HG03175 (cell line): Measurements from ENCODE around the gene AIG1.
A peak's percentile ranks its signal among the peaks of the same experiment; 100 is the strongest.
"Not testable (repeated sequence)": the region's sequence is repeated elsewhere in the genome, so short reads cannot be mapped to it uniquely, and the experiment has no call there.

Experiments used
- ATAC-seq: cut with Tn5 transposase; IDR thresholded peaks from one replicate; pipeline ENCODE4 v1.9.1; 2021; ENCODE audit warnings: mild to moderate bottlenecking, moderate library complexity; ENCODE audit not compliant: unreplicated experiment

The AIG1 gene

DNA sequence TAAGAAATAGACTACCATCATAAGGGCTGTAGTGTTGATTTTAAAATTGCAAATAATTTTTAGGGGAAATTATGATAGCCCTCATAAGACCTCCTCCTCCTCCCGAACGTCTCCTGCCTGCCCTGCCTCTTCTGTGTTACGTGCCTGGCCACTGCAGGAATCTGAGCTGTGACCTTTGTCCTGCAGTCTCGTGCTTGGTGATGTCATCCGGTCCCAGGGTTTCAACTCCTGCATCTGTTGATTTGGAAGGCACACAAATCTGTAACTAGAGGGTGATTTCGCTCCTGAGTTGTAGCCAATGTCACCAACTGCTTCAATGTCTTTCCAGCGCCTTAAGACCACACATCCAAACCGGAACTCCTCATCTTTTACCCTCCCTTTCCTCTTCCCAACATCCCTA is 163.2 kb downstream of the AIG1 start:
- no peak for ATAC-seq

DNA sequence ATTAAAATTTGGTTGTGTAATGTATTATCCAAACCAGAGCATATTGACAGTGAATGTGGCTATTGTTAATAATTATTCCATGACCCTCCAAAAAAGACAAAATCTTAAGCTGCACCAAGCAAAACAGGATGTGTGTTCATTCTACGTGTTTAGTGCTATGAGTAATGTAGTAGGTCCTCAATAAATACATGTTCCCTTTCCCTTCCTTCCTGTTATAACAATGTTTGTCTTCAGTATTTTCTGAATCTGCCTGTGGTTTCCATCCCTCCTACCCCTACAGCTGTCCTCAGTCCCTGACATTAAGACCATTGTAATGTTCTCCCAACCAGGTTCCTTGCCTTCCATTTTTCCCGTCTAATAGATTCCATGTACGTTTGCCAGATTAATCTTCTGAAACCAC is 163.8 kb downstream of the AIG1 start:
- no peak for ATAC-seq

DNA sequence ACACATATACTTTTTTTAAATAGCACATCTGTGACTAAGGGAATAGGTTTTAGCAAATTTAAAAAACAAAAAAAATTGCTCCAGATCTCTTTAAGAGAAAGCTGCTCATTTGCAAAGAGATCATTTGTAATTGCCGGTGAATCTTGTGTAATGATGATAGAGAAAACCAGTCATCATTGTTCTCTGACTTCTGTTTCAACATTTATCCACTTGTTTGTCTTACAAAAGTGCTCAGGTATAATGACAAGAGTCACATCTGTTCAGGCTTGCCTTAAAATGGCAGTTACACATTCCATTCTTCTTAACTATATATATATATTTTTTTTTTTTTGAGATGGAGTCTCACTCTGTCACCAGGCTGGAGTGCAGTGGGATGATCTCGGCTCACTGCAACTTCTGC is 165.2 kb downstream of the AIG1 start:
- no peak for ATAC-seq

DNA sequence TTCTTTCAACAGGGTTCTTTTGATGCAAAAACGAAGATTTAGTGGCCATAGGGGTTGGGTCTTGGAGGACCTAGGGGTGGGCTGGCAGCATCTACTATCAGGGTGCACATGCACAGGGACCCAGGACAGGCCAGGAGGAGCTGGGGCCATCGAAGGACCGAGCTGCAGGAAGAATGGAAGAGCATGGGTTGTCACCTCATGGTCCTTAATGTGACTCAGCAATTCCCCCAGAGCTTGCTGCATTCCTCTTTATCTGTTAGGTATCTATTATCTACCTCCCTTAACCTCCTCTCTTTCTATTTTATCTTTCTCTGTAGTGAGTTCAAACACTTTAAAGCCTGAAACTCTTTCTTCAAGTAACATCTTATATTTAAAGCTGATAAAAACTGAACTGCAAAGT is 167.0 kb downstream of the AIG1 start:
- no peak for ATAC-seq

DNA sequence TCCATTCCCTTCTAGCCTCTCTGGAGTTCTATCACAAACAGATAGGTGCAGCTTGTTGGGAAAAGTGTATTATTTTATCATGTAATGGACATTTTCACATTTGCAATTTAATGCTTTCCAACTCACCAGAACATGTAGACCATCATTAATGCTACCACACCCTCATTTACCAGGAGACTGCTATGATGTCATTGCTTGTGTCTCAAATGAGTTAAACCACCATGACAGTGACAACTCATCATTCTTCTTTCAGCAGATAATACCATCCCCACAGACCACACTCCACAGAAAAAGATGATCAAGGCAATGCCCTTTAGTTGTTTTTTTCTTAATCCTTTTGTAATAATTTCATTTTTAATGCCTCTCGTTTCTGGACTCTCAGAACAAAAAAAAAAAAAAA is 168.7 kb downstream of the AIG1 start:
- no peak for ATAC-seq

DNA sequence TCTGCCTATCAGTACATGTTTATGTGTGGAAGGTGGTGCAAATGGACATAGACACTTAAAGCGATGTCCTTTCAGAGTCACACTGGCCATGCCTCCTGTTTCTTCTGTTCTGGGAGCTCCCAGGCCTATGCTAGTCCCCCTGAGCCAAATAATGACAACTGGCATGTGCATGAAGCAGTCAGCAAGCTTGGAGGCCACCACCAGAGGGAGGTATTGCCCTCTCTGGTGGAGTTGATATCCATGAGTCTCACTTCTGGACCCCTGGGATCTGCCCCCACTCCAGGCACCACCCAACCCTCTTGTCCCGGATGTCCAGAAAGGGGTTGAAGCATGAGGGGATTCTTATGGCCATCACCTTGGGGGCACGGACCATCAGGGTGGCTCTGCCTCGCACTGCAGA is 172.2 kb downstream of the AIG1 start:
- ATAC-seq: peak; percentile 61

DNA sequence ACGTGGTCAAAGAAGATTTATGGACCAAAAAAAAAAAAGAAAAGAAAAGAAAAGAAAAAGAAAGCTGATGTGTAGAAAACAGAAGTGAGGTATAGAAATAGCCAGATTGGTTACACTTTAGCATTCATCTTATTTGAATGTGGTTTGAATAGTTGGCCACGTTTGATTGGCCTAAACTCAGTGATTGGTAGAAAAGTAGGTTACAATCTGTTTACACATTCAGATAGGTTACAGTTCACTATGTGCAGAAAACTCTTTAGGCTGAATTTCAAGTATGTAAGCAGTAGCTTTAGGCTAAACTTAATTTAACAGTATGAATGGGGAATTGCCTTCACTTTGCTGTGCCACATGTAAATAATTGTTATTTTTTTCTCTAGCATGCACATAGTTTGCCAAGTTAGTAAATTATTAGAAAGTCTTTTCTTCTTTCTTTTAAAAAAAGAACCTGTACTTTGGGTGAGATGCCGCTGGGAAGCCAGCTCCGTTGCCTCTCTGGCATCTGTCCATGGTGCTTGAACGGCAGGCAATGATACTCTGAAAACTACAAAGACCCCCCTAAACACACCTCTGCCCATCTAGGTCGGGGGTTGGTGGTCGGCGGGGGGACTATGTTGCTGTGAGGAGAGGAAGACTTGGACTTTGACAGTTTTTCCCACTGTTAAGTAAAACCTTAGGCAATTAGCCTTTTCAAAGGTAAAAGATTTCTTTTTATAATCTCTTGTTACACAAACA is 173.0 kb downstream of the AIG1 start:
- no peak for ATAC-seq

DNA sequence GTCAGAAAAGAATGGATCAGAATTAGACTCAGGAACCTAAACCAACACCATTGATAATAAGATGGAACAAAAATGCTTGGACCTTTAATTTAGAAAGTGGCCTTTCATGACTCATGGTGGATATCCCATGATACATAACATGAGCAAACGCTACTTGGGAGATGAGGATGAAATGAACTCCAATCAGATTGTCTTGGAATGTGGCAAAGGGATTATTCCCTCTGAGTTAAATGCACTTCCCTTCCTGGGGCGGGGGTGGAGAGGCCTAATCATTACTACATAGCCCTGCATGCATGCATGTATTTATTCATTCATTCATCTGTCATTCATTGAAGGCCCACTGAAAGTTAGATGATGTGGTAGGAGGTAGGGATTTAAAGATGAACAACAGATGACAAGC is 174.0 kb downstream of the AIG1 start:
- no peak for ATAC-seq

DNA sequence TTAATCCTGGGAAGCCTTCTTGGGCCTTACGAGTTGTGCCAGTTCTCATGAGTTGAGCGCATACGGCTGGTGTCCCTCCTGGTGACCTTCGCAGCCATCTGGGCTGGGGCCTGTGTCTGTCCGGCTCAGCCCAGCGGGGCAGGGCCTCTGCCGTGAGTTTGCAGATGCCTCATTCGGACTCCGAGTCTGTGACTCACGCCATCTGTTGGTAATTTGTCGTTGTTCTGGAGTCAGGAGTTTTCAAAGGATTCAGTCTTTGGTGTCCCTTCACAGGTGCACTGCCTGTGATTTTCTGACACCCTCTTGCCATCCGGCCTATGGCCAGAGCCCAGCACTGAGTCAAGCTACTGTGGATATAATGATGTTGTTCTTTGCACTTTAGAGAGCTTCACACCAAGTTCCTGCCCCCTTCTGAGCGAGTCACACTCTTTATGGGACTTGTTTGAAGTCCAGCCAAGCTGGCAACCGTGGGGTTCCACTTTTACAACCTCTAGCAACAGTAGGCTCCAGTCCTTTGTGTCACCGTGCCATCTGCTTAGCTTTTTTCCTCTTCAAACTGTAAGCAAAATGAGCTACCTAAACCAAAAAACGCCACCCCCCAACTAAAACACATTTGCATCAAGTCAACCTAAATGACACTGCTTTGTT is 175.6 kb downstream of the AIG1 start:
- ATAC-seq: no peak

DNA sequence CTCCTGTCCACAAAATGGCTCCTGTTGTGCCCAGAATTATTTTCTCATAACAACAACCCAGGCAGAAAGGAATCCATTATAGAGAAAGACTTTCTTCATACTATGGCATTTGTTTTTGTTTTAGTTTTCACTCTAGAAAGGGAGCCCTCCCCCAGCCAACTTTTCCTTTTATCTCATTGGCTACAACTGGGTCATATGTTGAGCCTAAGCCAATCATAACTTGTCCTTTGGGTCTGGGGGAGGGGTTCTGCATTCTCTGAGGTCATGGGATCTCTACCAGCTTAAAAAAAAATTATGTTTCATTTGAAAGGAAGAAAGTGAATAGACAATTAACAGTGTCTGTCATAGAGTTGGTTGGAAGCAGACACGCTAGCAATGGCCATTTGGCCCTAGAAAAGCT is 177.6 kb downstream of the AIG1 start:
- no peak for ATAC-seq

DNA sequence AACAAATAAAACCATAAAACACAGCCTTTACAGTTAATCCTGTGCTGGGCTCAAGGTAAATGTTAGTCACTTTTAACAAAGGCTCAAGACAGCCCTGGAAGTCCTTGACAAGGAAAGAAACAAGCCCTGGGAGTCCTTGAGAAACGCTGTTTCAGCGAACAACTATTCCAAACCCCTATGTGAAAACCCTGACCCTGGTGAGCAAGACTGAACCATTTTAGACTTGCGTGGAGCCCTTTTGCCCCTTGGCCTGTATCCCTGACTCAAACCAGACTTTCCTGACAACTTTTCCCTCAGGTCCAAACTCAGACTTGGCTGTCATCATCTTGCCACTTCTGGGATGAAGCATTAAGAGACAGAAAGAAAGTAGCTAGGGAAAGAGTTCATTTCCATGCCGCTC is 180.4 kb downstream of the AIG1 start:
- no peak for ATAC-seq

DNA sequence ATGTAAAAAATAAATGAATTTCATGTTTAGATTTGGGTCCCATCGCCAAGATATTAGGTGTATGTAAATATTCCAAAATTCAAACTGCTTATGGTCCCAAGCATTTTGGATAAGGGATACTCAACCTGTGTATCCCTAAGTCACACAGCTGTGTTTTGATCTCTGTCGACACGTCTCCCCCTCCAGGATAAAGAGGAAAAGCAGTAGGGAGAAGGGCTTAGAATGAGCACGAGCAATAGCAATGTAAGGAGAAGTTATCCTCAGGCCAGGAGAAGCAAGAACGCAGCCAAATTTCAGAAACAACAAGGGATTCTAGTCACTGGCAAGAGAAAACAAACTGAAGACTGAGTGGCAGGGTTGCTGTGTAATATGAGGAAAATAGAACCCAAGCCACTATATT is 181.2 kb downstream of the AIG1 start:
- ATAC-seq: no peak

DNA sequence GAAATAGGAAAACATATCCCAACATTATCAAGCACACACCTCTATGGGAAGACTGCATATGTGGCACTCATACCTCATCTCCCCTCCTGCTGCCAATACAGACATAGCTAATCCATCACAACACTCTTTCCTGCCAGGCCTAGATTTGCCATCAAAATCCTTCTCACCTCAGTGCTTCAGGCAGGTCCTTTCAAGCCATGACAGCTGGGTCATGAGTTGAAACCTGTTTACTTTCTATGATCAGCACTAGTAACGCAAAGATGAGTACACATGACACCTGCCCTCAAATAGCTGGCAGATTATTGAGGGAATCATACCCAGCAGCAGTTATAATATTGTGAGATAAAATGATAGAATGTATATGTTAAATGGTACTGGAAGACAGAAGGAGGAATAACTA is 183.1 kb downstream of the AIG1 start:
- no peak for ATAC-seq

DNA sequence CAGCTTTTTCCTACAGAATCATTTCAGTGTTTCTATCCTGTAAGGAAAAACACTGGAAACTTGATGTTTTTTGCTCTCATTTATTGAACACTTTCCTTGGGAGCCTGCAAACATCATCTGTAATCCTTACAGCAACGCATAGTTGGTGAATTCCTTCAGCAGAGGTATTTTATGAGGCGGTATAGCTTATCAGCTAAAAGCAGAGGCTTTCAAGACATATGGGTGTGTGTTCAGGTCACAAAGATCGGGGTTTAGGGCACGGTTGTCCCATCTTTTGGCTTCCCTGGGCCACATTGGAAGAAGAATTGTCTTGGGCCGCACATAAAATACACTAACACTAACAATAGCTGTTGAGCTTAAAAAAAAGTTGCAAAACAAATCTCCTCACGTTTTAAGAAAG is 185.0 kb downstream of the AIG1 start:
- ATAC-seq: no peak

DNA sequence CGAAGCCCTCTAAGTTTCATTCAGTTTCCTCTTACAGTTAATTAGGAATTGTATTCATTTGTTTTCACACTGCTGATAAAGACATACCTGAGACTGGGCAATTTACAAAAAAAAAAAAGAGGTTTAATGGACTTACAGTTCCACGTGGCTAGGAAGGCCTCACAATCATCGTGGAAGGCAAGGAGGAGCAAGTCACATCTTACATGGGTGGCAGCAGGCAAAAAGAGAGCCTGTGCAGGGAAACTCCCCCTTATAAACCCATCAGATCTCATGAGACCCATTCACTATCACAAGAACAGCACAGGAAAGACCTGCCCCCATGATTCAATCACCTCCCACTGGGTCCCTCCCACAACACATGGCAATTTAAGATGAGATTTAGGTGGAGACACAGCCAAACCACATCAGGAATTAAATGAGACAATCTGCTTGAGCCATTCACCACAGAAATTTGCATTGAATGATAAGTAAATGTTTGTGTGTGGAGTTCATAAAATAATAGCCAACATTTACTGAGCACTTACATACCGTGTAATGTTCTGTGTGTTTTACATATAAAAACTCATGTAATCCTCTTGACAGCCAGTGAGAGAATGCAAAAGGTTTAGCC is 185.6 kb downstream of the AIG1 start:
- not testable (repeated sequence) for ATAC-seq

DNA sequence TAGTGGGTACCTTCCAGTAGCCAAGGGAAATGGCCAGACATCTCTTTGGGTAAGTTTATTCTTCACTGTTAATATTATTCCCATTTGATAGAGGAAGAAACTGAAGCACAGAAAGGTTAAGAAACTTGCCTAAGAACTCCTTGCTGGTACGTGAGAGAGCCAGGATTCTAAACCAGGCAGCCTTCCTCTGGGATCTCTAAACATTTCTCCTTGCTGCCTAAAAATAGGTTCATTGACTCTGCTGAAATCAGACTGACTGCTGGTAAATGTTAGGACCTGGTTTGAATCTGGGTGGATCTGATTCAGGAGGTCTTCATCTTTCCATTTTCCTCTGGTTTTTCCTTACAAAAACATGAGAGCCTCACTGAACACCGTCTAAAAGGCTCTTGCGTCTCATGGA is 186.9 kb downstream of the AIG1 start:
- ATAC-seq: no peak

DNA sequence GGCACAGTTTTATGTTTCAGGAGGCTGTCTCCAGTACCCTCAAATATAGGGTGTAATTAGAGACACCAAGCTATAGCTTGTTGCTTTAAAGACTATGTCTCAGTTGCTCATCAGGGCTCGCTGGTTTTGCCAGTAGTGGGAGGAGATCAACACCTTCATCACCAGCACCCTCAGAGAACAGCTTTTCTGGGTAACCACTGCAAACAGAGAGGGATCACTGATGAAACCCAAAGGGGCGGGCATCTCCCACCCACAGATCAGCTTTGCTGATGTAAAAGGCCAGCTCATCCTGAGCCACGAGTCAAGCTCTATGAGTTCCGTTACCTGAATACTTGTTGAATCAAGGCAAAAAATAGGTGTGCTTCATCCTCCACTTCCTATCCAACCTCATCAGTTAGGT is 187.7 kb downstream of the AIG1 start:
- no peak for ATAC-seq

DNA sequence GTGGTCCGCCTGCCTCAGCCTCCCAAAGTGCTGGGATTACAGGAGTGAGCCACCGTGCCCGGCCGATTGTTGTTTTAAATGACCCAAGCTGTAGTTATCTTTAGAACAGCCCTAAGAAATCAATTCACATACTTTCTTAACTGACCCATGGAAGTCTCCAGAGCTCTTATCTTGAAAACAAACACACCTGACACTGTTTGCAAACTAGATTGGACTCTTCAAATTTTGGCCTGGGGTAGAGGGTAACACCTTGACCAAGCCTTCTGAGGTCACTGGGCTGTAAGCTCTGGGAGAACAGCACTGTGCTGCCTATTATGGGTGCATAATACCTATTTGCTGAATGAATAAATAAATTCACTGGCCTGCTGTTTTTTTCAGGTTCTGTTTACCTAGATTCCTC is 190.6 kb downstream of the AIG1 start:
- no peak for ATAC-seq

DNA sequence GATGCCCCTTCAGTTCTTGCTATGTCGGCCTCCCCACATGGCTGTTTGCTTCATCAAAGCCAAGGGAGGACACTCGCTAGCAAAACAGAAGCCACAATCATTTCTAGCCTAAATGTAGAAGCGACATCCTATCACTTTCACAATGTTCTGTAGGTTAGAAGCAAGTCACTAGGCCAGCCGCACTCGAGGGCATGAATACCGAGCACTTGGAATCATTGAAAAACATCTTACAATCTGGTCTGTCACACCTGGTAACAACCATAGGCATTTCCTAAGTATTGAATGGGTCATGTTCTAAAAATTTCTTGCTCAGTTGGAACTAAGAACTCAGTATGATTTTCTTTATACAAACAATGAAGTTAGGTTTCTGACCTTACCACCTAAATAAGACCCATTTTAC is 192.3 kb downstream of the AIG1 start:
- no peak for ATAC-seq

DNA sequence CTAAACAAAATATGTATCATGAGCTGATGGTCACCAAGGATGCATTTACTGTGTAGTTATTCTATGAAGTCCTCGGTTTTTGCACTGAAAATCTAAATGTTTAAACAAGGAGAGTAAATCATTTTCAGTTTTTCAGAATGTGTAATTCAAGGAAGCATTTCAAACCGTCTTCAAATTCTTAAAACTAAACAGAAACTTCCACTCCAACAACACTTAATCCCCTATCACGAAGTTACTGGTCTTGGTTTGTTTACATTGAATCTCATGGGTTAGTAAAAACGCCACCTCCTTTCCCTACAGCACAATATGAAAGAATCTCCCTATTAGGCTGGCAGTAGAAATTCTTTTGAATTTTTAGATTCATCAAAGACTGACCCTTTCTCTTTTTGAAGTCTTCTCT is 192.9 kb downstream of the AIG1 start:
- no peak for ATAC-seq

DNA sequence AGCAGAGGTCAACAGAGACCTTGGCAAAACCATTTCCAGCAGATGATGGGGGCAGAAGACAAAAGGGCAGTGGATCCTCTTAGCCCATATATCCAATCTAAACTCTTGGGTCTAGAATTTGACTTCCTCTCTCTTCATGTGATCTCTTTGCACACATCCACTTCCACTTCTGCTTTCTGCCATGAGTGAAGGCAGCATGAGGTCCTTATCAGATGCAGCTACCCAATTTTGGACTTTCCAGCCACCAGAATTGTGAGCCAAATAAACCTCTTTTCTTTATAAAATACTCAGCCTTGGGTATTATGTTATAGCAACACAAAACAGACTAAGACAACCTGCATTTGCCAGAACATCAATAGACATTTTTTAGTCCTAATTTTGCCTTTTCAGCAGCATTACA is 198.3 kb downstream of the AIG1 start:
- no peak for ATAC-seq

DNA sequence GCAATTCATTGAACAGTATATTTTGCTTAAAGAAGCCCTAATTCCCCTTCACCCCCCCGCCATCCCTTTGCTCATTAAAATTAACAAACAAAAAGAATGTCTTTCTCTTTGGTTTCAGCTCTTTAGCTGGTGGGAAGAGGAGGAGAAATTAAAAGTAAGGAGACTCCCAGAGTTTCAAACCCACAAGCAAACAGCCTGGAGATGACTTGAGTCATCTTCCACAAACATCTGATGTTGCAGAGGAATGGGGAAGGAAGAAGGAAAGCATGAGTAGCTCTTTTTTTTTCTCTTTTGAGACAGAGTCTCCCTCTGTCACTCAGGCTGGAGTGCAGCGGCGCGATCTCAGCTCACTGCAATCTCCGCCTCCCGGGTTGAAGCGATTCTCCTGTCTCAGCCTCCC is 200.2 kb downstream of the AIG1 start:
- ATAC-seq: no peak
